Measurements from ENCODE around the gene TFEC. TPM values are rescaled to one million over a fixed set of nuclear protein-coding genes. Genes with fewer than 3 reads are reported as not detected.

TFEC gene
- total RNA-seq, 4 donors from 2014 or later = 3.0 to 6.8 (median 3.0) TPM; not detected in 1

DNA sequence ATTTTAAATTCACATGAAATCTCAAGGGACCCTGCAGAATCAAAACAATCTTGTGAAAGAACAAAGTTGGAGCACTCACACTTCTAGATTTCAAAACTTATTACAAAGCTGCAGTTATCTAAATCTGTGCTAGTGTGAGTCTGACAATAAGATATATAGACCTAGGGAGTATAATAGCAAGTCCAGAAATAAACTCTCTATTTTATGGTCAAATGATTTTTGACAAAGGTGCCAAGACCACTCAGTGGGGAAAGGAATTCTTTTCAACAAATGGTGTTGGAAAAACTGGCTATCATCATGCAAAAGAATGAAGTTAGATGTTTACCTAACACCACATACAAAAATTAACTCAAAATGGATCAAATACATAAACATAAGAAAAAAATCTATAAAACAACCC lies 68.2 kb downstream of the TFEC start:
- in situ Hi-C loops (cut with MboI; ENCODE audit: low pct_ligation_motif_present in 1 of 4, low pct_unique_long_range_greater_than_20kb in 1 of 4, low sequenced_read_pairs in 3 of 4) (no loop called here), intact Hi-C loops (cut with DNase I; ENCODE audit: low total_unique reads) (no loop called here)
- H3K4me1 ChIP-seq = no peaks in the 10 kb centered on the region
- H3K9me3 ChIP-seq = no peaks in the 10 kb centered on the region
- TF ChIP-seq POLR2AphosphoS5 (IDR thresholded peaks at IDR 0.05) (no peak), EP300 (IDR thresholded peaks at IDR 0.05; ENCODE audit: low read depth) (no peak), POLR2A (IDR thresholded peaks at IDR 0.05) (no peak)
- TF ChIP-seq, protein P1, sequence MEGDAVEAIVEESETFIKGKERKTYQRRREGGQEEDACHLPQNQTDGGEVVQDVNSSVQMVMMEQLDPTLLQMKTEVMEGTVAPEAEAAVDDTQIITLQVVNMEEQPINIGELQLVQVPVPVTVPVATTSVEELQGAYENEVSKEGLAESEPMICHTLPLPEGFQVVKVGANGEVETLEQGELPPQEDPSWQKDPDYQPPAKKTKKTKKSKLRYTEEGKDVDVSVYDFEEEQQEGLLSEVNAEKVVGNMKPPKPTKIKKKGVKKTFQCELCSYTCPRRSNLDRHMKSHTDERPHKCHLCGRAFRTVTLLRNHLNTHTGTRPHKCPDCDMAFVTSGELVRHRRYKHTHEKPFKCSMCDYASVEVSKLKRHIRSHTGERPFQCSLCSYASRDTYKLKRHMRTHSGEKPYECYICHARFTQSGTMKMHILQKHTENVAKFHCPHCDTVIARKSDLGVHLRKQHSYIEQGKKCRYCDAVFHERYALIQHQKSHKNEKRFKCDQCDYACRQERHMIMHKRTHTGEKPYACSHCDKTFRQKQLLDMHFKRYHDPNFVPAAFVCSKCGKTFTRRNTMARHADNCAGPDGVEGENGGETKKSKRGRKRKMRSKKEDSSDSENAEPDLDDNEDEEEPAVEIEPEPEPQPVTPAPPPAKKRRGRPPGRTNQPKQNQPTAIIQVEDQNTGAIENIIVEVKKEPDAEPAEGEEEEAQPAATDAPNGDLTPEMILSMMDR (IDR thresholded peaks at IDR 0.05) = no peak
- H3K27me3 ChIP-seq = no peaks in the 10 kb centered on the region
- no peak overlapping the region for H3K27ac ChIP-seq
- H3K4me3 ChIP-seq = no peak overlapping the region
- DNase-seq = no peak
- no peaks in the 10 kb centered on the region for H3K36me3 ChIP-seq

DNA sequence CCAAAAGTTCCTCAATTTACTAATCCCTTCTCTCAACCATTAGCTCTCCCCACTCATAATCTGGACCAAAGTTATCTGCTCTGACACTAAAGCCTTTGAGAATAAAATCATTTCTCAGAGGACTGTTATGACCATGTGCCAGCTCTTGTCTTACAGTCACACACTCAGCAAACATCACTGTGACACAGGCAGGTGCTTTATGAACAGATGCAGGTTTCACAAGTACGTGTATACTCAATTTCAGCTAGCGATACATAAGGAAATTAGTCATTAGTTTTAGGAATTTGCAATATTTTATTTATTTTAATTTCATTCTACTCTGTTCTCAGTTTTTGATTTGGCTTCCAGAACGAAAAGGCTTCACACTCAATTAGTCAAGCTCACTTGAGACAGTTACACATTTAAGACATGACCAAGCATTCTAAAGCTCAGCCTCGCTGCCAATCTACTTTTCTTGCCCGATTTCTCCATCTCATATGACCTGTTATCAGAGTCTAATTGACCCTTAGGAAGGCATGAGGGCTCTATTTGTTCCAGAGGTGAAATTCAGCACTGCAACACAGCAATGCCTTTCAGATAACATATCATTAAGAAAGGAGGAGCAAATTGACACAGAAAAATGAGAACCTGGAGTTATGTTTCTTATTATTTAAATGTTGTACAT lies 76.8 kb downstream of the TFEC start:
- 75% methylated on average over 5 of the region's 5 CpGs for WGBS, 2 donors (ENCODE audit: low coverage in 1 of 2)
- in situ Hi-C loops (cut with MboI; ENCODE audit: low pct_ligation_motif_present in 1 of 4, low pct_unique_long_range_greater_than_20kb in 1 of 4, low sequenced_read_pairs in 3 of 4) (no loop called here), intact Hi-C loops (cut with DNase I; ENCODE audit: low total_unique reads) (no loop called here)
- Histone ChIP-seq H3K27ac (no peak overlapping the region), H3K9me3 (no peaks in the 10 kb centered on the region), H3K4me3 (no peak overlapping the region), H3K27me3 (no peaks in the 10 kb centered on the region), H3K36me3 (no peaks in the 10 kb centered on the region), H3K4me1 (no peaks in the 10 kb centered on the region)
- DNase-seq = no peak
- no peak for TF ChIP-seq POLR2AphosphoS5 (IDR thresholded peaks at IDR 0.05)
- TF ChIP-seq, protein P1 (IDR thresholded peaks at IDR 0.05) = no peak
- TF ChIP-seq EP300 (IDR thresholded peaks at IDR 0.05; ENCODE audit: low read depth) = no peak
- TF ChIP-seq POLR2A (IDR thresholded peaks at IDR 0.05) = no peak

DNA sequence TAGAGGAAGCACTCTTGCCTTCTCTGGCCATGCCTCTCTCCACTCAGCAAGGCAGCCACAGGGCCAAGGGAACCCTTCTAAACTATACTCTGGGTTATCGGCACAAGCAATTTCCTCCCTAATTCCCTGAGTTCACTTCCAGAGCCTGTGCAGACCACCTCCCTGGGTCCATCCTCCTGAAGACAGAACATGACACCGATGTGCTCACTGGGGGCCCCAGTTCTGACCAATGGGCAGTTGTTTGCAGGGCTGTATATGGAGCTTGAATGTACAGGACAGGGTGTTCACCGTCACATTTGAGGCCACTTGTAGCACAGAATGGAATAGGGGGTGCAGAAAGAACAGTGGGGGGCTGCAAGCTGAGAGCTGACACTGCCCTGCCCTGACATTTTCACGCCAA lies 77.7 kb downstream of the TFEC start:
- H3K36me3 ChIP-seq = no peaks in the 10 kb centered on the region
- H3K4me3 ChIP-seq = no peak overlapping the region
- H3K27me3 ChIP-seq = no peaks in the 10 kb centered on the region
- in situ Hi-C loops (cut with MboI; ENCODE audit: low pct_ligation_motif_present in 1 of 4, low pct_unique_long_range_greater_than_20kb in 1 of 4, low sequenced_read_pairs in 3 of 4) (no loop called here), intact Hi-C loops (cut with DNase I; ENCODE audit: low total_unique reads) (no loop called here)
- no peak for TF ChIP-seq POLR2A (IDR thresholded peaks at IDR 0.05)
- TF ChIP-seq, protein P1 (IDR thresholded peaks at IDR 0.05) = no peak
- TF ChIP-seq EP300 (IDR thresholded peaks at IDR 0.05; ENCODE audit: low read depth) = no peak
- no peak for TF ChIP-seq POLR2AphosphoS5 (IDR thresholded peaks at IDR 0.05)
- no peak overlapping the region for H3K27ac ChIP-seq
- no peaks in the 10 kb centered on the region for H3K9me3 ChIP-seq
- H3K4me1 ChIP-seq = no peaks in the 10 kb centered on the region
- DNase-seq = no peak
- 83 to 100% methylated on average over 2 to 4 of the region's 4 CpGs for WGBS, 2 donors (ENCODE audit: low coverage in 1 of 2)

DNA sequence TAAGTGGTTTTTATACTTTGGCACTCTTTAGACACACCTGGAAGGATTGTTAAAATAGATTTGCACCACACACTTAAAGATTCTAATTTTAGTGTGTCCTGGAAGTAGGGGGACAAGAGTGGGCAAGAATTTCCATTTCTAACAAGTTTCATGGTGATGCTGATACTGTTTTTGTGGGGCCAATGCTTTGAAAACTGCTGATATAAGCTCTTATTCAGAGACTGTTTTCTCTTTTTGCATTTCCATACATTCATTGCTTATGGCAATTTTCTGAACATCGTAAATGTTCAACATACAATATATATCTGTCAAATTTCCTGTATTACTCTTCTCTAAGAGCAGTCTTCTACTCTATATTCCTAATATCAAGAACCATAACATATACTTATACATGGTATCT lies 79.0 kb downstream of the TFEC start:
- Histone ChIP-seq H3K4me1 (no peaks in the 10 kb centered on the region), H3K4me3 (no peak overlapping the region), H3K27ac (no peak overlapping the region), H3K27me3 (no peaks in the 10 kb centered on the region), H3K36me3 (no peaks in the 10 kb centered on the region), H3K9me3 (no peaks in the 10 kb centered on the region)
- in situ Hi-C loops (cut with MboI; ENCODE audit: low pct_ligation_motif_present in 1 of 4, low pct_unique_long_range_greater_than_20kb in 1 of 4, low sequenced_read_pairs in 3 of 4) = no loop called here
- intact Hi-C loops (cut with DNase I; ENCODE audit: low total_unique reads) = no loop called here
- WGBS, 2 donors (ENCODE audit: low coverage in 1 of 2) = 89 to 94% methylated on average over 1 of the region's 1 CpG
- no peak for TF ChIP-seq POLR2AphosphoS5 (IDR thresholded peaks at IDR 0.05)
- TF ChIP-seq POLR2A (IDR thresholded peaks at IDR 0.05) = no peak
- TF ChIP-seq, protein P1 (IDR thresholded peaks at IDR 0.05) = no peak
- TF ChIP-seq EP300 (IDR thresholded peaks at IDR 0.05; ENCODE audit: low read depth) = no peak
- no peak for DNase-seq

All from transverse colon (tissue), 4 donors.